GM21529 (cell line): ENCODE measurements around the gene PIP5KL1.
A peak's percentile ranks its signal among the peaks of the same experiment; 100 is the strongest.

ENCODE experiments used
- ATAC-seq: cut with Tn5 transposase; IDR thresholded peaks from one replicate; pipeline ENCODE4 v1.9.1; 2021; ENCODE audit not compliant: unreplicated experiment

Gene PIP5KL1

DNA sequence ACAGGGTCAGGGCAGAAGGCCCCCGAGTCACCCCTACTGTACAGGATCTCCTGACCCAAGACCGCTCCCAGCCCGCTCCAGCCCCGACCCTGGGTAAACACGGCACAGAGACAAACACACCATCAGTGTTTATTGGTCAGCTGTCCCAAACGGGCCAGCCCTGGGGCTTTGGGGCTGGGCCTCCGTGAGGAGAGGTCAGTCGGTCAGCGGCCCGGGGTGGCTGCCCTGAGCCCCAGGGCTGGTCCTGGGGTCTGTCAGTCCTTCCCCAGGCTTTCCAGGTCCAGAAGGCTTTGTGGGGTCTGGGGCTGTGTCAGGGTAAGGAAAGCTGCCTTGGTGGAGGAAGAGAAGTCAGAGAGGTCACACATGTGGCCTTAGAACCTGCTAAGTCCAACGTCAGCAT is 4.4 kb upstream of the PIP5KL1 start:
- no peak for ATAC-seq

DNA sequence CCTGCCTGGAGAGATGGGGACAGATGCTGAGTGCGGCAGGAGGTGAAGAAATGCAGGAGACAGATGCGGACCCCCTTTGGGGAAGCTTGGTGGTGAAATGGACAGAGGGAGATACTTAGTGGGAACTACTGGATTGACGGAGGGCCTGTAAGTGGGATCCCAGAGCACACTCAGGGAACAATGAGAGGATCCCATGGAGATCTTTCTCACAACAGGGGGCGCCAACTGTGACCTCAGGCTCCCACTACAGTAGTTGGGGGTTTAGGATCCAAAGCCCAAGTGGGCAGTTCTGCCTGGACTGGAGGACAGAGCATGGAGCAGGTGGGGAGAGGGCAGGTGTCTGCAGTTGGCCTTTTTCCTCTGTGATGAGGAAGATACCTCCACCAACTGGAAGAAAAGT is 3.7 kb upstream of the PIP5KL1 start:
- no peak for ATAC-seq

DNA sequence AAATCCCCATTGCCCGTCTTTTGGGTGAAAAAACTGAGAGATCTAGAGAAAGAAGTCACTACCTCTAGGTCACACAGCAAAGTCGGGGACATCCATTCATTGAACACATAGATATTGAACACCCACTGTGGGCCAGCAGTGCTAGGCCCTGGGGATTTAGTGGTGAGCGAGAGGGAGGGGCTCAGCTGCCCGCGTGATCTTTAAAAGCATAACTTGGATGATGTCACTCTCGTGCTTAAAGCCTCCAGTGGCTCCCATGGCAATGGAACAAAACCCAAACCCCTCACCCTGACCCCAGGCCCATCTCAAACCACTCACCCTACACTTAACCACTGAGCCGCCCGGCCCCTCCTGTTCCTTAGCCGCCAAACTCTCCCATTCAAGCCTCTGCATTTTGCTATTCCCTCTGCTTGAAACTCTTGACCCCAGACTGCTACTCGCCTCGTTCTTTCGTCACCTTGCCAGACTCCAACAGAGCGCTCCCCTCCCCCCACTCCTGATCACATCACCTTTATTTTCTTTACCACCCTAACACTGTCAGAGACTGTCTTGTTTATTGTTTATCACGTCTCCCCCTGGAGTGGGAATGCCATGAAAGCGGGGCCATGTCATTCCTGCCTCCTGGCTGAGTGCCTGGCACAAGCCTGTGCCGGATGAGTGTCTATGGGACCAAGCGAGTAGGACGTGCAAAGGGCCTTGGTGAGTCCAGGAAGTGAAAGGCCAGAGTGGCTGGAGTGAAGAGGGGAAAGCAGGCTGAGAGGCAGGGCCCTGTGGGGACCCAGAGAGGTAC is 710 bp upstream of the PIP5KL1 start:
- peak; percentile 24 for ATAC-seq

DNA sequence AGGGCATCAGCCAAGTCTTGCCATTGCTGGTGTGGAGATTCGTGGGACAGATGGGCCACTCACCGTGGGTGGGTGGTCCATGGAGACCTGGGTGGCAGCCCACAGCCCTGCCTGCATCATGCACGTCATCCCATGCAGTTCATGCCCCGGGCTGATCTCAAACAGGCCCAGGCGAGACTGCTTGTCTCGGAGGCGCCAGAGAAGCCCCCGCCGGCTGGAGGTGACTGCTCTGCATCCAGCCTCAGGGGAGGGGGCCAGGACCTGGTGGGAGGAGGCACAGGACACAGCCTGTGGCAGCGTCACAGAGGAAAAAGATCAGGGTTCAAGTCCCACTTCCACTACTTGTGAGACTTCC is 975 bp downstream of the PIP5KL1 start:
- ATAC-seq, result no peak

DNA sequence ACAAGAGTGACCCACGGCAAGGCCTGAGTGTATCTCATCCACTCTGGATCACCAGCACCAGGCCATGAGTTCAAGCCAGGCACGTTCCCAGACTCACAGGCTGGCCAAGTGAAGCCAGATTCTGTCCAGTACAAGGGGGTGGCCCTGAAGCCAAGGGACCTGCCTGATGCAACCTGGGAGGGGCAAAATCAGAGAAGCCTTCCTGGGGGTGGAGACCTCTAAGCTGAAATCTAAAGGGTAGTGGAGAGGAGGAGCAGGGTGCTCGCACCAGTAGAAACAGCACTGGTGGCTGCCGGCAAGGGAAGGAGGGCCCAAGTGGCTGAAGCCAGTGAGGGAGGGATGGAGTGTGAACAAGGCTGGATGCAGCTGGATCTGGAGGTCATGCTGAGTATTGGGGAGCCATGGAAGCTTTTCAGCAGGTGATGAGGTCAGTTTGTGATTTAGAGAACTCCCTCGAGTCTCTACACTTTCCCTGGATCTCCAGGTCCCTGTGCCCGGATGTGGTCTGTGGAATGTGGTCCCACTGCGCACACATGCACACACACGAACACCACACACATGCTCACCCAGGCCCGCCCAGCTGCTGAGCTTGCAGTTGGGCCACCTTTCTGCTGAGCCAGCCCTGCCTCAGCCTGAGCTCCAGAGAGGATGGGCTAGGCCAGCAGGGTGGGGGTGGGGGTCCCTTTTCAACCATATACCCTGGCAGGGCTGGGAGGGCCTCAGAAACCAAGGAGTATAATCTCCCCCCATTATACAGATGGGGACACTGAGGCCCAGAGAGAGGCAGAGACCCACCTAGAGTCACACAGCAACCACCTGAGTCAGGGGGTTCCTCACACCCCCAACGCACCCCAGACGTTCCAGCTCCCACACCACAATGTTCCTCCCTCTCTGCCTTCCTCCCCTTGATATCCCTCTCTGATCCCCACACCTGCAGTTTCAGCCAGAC is 1.6 kb downstream of the PIP5KL1 start:
- no peak for ATAC-seq

DNA sequence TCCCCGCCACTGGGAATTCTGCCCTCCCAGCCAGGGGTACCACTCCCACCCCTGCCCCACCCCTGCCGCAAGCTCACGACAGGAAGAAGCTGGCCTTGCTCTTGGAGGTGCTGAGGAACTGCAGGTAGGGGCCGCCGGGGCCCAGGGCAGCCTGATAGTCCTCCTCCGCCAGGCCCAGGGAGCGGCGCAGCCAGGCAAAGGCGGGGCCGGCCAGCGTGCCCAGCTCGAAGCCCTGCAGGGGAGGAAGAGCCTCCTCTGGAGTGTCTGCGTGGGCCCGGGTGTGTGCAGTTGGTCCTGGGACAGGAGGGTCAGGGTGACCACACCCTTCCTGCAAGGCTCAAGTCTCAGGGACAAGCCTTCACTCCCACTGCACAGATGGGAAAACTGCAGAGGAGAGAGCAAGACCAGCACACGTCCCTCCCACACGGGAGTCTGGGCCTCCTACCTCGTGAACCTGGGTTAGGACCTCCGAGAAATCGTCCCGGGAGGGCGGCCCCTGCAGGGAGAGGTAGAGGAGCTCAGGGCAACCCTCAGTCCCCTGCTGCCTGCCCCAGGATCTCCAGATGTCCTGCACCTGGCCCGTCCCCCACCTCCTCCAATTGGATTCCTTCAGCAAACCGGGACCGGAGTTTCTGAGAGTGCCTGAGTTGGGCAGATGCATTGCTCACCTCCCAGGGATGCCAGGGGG is 2.4 kb downstream of the PIP5KL1 start:
- ATAC-seq, result no peak

DNA sequence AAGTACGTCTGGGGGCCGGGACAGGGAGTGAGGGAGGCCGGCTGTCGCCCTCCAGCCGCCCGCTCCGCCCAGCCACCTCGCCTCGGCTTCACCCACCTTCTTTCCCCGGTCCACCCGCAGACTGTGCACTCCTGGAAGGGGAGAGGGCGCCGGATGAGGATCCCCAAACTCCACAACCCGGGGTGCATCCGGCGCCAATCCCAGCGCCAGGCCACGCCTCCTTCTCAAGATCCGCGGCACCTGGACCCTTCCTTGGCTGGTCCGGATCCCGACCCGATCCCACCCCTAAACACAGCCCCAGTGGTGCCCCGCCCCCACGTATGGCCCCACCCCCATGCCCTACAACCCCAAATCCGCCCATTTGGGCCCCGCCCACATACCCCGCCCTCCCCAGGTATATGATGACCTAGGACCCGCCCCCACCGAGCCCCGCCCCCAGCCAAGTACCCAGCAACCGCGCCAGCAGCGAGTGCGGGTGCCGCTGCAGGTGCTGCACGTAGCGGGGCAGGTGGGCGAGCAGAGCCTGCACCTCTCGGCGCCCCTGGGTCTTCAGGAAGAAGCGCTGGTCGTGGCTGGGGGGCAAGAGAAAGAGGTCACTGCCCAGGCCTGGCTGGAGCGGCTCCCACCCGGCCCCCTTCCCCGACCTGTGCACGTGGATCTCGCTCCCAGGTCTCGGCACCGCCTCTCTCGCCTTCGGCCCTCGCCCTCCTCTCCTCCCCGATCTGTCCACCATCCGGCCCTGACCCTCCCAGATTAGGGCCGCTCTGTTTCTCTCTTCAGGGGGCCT is 3.2 kb downstream of the PIP5KL1 start:
- no peak for ATAC-seq

DNA sequence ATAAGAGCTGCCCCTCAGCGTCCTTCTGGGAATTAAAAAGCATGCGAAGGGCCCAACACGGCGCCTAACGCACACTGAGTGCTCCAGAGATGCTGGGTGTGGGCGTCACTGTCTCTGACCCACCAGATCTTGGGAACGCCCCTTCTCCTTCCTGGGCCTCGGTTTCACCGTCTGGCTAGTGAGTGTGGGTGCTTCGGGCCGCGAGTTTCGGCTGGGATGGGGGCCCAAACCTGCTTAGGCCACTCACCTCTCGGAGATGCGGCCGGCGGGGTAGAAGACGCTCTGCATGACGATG is 3.7 kb downstream of the PIP5KL1 start:
- ATAC-seq, result no peak

DNA sequence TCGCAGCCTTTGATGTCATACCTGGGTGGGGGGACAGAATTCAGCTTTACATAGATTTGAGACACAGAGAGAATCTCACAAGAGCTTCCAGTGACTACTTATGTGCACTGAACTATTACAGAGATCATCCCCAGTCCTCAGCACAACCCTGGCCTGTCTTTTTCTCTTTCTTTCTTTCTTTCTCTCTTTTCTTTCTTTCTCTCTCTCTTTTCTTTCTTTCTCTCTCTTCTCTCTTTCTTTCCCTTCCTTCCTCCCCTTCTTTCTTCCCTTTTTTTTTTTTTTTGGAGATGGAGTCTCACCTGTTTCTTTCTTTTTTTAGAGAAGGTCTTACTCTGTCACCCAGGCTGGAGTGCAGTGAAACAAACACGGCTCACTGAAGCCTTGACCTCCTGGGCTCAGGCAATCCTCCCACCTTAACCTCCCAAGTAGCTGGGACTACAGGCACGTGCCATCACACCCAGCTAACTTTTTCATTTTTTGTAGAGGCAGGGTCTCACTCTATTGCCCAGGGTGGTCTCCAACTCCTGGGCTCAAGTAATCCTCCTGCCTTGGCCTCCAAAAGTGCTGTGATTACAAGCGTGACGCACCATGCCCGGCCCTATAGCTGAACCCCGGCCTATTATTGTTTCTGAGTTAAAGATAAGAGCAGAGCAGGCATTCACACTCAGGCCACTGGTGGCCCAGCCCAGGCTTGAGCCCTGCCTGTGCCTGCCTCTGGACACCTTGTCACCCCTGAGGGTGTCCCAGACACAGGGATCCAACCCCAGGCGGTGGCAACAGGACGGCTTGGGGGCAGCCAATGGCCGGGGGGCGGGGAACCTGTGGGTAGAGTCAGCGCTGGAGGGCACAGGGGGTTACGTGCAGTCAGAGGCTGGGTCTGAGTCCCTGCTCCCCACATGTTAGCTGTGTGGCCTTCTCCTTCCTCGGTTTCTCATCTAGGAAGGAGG is 4.3 kb downstream of the PIP5KL1 start:
- ATAC-seq, result no peak

DNA sequence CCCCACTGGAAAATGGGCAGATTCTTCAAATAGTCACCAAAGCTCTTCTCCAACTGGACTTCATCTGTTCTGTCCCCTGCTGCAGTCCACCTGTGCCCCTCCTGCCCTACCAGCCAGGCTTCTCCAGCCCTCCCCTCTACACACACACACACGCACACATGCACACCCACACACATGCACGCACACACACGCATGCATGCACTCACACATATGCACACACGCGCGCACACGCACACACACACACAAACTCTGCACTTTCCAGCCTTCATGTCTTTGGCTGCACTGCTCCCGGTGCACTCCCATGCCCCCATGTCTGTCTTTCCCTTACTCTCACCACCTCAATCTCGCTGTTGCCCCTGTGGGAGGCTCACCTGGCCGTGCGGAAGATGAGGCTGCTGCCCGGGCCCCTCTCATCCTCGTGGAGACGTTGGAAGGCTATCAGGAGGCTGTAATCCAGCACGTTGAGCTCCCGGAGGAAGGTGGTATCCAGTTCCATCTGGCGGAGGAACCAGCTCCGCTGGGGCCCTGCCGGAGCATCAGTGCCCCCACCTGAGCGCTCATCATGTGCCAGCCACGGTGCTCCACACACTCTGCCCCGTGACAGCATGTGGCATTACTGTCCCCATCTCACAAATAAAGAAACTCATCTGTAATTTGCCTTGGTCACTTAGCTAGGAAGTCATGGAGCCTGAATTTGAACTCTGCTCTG is 5.7 kb downstream of the PIP5KL1 start:
- ATAC-seq, result no peak

DNA sequence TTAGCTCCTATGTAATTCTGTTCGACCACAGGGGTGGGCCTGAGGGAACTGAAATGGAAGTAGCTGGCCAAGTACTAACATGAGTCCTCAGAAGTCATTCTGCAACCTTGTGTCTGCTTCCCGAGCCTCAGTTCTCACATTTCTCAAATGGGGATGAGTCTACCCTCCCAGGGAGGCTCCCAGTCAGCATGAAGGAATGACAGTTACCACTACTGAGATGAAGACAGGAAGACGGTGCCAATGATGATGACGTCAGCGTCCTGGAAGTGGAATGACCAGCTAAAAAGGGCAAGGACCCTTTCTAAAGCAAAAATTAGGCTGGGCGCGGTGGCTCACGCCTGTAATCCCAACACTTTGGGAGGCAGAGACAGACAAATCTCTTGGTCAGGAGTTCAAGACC is 6.8 kb downstream of the PIP5KL1 start:
- ATAC-seq, result no peak

DNA sequence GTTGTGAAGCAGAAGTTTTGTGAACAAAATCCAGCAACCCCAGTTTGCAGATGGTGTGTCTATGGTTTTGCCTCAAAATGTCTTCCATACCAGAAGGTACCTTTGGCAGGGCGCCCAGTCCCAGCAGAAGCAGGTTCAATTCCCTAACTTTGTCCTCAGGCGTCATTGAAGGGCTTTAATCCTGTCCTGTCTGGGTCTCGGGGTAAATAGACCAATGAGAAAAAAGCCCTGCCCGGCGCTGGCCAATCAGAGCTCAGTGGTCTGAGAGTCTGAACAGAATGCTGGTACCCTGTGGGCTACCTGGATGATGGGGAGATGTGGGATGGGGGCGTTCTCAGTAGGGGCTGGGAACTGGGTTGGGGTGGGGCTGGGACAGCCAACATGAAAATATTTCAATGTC is 7.5 kb downstream of the PIP5KL1 start:
- ATAC-seq, result no peak

DNA sequence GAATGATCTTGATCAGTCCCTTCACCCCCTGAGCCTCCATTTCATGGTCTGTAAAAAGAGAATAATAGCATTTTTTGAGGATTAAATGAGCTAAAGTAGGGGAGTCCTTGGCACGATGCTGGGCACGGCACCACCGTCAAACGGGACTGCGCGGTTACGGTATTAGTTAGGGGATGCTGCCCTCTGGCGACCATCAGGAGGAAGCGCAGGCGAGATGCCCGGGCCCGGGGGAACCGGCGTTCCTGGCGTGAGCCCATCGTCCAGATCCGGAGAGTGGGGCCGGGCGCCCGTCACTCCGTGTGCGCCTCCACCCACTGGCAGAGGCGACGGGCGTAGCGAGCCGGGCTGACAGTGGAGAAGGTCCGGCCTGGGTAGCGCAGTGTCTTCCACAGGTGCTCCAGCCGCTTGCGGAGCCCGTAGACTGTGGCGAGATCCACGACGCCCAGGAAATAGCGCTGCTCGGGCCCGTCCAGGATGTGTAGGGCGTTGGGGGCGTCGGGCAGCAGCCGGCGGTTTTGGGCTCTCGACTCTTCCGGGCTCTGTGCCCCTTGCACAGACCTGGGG is 8.9 kb downstream of the PIP5KL1 start:
- ATAC-seq, result no peak

DNA sequence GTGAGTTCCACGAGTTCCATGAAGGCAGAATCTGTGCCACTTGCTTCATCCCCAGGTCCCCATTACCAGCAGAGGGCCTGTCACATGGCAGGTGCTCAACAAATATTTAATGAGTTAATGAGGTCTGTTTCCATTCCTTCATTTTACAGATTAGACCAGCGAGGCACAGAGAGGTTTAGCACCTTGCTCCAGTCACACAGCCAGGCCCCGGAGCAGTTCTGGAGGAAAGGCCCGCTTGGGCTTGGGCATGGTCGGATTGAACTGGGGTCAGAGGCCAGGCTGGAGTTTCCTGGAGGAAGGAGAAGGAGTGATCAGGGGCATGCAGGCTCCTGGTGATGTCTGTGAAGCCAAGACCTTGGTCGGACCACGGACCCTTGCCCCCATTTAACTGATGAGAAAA is 9.8 kb downstream of the PIP5KL1 start:
- ATAC-seq, result no peak

DNA sequence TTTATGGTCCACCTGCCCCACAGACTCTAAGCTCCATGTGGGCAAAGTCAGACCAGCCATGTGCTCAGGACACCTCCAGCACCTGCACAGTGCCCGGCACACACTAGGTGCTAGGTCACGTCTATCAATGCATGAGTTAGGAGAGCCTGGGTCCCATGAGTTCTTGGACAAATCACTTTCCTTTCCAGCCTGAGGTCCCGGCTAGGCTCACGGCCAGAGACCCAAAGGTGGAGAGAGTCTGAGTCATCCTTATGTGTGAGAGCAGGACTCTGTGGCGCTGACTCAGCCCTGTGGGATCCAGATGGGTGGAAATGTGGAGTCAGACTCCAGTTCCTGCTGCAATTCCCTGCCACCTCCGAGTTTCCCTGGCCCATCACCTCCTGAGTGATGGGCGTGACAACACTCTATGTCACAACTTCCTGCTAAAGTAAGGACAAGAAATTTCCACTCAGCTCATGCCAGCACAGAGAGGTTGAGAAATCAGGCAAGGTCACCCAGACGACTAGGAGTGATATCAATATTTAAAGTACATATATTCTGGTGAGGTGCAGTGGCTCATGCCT is 11.2 kb downstream of the PIP5KL1 start:
- no peak for ATAC-seq

DNA sequence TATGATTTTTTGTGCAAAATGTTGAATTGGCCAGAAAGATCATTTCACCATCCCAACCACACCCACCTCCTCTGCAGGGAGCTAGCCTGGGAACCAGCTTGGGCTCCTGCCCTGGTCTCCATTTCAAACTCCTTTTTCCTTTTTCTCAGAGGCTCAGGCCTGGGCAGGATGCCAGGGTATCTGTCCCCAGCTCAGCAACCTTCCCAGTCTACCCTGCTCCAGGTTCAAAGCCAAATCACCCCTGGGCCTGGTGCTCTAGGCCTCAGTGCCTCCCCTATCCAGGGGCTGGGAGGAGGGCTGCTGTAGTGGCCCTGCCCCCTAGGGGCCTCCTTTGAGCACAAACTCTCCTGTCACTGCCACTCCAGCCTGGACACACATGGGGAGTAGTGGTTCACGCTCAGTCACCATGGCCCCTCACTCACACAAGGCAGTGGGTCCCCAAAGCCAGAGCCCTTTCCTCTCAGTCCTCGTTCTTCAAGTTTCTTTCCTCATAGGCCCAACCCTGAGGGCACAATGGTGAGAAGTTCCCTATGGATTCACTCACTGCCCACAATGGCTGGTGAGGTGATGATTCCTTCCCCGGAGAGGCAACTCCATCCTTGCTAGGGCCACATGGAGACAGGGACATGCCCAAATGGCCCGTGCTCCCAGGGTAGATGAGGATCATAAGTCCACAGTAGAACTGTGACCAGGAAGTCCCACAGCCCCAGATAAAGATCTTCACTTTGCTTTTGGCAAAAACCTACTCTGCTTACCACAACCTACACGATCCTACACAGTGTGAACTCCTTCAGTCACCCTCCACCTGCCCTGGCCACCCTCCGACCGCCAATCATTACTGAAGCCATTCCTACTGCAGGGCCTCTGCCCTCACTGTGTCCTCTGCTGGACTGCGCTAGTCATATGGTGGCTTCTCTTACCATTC is 12.1 kb downstream of the PIP5KL1 start:
- no peak for ATAC-seq

DNA sequence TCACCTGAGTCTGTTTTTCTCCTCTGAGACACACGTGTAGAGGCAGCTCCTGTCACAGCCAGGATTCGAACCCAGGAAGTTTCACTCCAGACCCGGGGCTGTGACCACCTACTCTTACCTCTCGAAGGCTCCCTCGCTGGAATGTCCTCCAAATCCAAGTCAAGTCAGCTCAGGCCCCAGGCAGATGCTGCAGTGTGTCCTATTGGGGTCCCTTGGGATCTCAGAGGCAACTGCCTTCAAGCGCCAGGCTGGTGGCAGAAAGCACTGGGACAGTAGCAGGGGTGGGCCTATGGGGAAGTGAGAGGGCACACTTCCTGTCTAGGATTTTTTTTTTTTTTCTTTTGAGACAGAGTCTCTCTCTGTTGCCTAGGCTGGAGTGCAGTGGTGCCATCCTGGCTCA is 13.0 kb downstream of the PIP5KL1 start:
- no peak for ATAC-seq
